PC-3 (cell line): ENCODE measurements around the gene MYO1A.

Source experiments
- EZH2 ChIP-seq: fragments of 300-600 bp; sonication (generic); IDR thresholded peaks from one replicate; pipeline ENCODE4 v1.6.1; 2017; ENCODE audit warnings: antibody characterized with exemption, mild to moderate bottlenecking, low read length; ENCODE audit not compliant: unreplicated experiment
- TF ChIP-seq, protein P1 (sequence below): fragments of 300-600 bp; sonication (generic); conservative IDR thresholded peaks from 2 replicates; pipeline ENCODE4 v1.5.1; 2017; ENCODE audit warnings: antibody characterized with exemption, low read depth, mild to moderate bottlenecking, low read length

DNA sequence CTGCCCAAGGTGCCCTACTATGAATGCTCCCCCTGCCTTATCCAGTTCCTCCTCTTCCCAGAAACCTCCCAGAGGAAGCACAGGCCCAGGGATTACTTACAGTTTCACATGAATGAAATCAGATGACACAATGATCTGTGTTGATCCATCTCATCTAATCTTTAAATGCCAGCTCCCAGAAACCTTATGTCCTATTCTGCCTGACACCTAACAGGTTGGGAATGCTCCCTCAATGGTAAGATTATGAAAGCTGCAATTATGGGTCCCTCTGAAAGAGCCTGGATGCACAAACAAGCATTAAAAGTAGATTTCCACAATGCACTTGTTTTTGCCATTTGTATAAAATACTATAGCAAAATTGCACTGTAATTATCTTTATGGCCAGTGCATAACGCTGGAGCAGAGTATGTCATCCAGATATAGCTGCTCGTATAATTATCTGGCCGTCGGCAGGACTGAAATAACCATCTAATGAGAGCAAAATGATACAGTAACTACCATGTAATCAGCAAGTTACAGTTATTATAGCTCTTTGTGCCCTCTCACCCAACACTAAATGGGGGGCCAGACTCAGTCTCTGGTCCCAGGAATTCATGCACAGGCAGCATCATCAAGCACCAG is 39.2 kb downstream of the MYO1A start:
- TF ChIP-seq, protein P1, sequence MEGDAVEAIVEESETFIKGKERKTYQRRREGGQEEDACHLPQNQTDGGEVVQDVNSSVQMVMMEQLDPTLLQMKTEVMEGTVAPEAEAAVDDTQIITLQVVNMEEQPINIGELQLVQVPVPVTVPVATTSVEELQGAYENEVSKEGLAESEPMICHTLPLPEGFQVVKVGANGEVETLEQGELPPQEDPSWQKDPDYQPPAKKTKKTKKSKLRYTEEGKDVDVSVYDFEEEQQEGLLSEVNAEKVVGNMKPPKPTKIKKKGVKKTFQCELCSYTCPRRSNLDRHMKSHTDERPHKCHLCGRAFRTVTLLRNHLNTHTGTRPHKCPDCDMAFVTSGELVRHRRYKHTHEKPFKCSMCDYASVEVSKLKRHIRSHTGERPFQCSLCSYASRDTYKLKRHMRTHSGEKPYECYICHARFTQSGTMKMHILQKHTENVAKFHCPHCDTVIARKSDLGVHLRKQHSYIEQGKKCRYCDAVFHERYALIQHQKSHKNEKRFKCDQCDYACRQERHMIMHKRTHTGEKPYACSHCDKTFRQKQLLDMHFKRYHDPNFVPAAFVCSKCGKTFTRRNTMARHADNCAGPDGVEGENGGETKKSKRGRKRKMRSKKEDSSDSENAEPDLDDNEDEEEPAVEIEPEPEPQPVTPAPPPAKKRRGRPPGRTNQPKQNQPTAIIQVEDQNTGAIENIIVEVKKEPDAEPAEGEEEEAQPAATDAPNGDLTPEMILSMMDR, result no peak
- no peak for TF ChIP-seq EZH2
